Activated CD8-positive, alpha-beta memory T cell treated with anti-CD3 and anti-CD28 coated beads, Interleukin-2, amount 50 U/mL, for 24 hours (primary cell): ENCODE data around the gene ACTBL2.
"Not testable (repeated sequence)": the region's sequence is repeated elsewhere in the genome, so short reads cannot be mapped to it uniquely, and the experiment has no call there.

ENCODE experiments used
- DNase-seq: peaks from one replicate; pipeline ENCODE4 v3.0.0-alpha.2; 2020; ENCODE audit errors: extremely low read depth

The ACTBL2 gene

GRCh38 chr5:57494104-57495098, 11.8 kb upstream of the ACTBL2 start:
- peak; percentile 7 for DNase-seq

- DNase-seq = no peak
Observed at GRCh38 chr5:57493034-57493433, 10.4 kb upstream of the ACTBL2 start.

GRCh38 chr5:57492632-57493031, 10.0 kb upstream of the ACTBL2 start:
- no peak for DNase-seq

- DNase-seq = no peak
Observed at GRCh38 chr5:57491369-57491965, 8.9 kb upstream of the ACTBL2 start.

GRCh38 chr5:57488215-57488955, 5.8 kb upstream of the ACTBL2 start:
- no peak for DNase-seq

GRCh38 chr5:57486027-57486602, 3.5 kb upstream of the ACTBL2 start:
- no peak for DNase-seq

- no peak for DNase-seq
Observed at GRCh38 chr5:57478826-57479225, 3.8 kb downstream of the ACTBL2 start.

- DNase-seq = no peak
Observed at GRCh38 chr5:57476601-57477056, 6.0 kb downstream of the ACTBL2 start.

GRCh38 chr5:57470339-57470738, 12.3 kb downstream of the ACTBL2 start:
- no peak for DNase-seq

GRCh38 chr5:57468481-57469163, 14.0 kb downstream of the ACTBL2 start:
- DNase-seq = no peak

- no peak for DNase-seq
Observed at GRCh38 chr5:57466544-57466943, 16.1 kb downstream of the ACTBL2 start.

GRCh38 chr5:57460056-57460455, 22.6 kb downstream of the ACTBL2 start:
- not testable (repeated sequence) for DNase-seq

GRCh38 chr5:57458443-57458842, 24.2 kb downstream of the ACTBL2 start:
- DNase-seq = no peak

GRCh38 chr5:57456531-57457135, 26.0 kb downstream of the ACTBL2 start:
- DNase-seq = no peak

- no peak for DNase-seq
Observed at GRCh38 chr5:57455511-57456455, 26.8 kb downstream of the ACTBL2 start.

- no peak for DNase-seq
Observed at GRCh38 chr5:57454896-57455295, 27.7 kb downstream of the ACTBL2 start.

- DNase-seq = no peak
Observed at GRCh38 chr5:57453728-57454127, 28.9 kb downstream of the ACTBL2 start.

GRCh38 chr5:57452885-57453284, 29.7 kb downstream of the ACTBL2 start:
- DNase-seq = no peak

- no peak for DNase-seq
Observed at GRCh38 chr5:57450991-57451876, 31.4 kb downstream of the ACTBL2 start.
